ENCODE data around the gene SMCO3. TPM values are rescaled to one million over a fixed set of nuclear protein-coding genes. Genes with fewer than 3 reads are reported as not detected.

SMCO3 gene
- total and polyA plus RNA-seq, 2 donors (not counting 1 experiment from before 2014, with no cell fraction given): not detected

DNA sequence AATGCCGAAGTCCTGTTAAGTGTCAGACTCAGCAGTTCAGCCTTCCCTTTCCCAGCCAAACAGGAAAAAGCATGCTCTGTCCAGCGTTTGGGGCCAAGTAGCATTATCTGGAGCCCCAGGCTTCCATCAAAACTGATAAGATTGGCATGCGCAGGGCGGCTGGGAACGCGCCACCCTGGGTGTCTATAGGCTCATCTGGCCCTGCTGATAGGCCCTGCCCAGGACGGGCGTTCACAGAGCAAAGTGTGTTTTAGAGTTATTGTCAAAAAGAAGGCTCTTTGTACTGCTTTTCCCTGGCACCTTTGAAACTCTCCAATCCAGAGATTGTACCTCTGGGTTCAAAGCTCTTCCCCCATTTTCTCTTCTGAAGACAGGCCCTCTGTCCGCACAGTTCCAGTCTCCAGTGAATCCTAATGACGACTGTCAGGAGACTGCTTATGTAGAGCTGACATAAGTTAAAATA is 29.5 kb upstream of the SMCO3 start, which contains the start of gene ART4:
ART4 (minus strand) TSS at position 102 of the 463 bp plus-strand sequence. CDS start 413 bp downstream, outside the sequence.
- TF ChIP-seq CTCF (IDR thresholded peaks at IDR 0.05) (no peak), EZH2 (IDR thresholded peaks at IDR 0.05; ENCODE audit: borderline replicate concordance, insufficient read depth, low read depth, low read length, poor library complexity, severe bottlenecking) (no peak)
- no peaks in the 10 kb centered on the region for H3K27me3 ChIP-seq (replicated peaks in 1 of 4; ENCODE audit: control extremely low read depth in 1 of 4, control insufficient read depth in 3 of 4, insufficient read depth in 4 of 4, low read length in 3 of 4)
- no peaks in the 10 kb centered on the region for H4K20me1 ChIP-seq (ENCODE audit: control insufficient read depth, insufficient read depth, low read length, poor library complexity, severe bottlenecking)
- H3K9ac ChIP-seq (ENCODE audit: low read length): no peak within 1 kb of the TSS
- no peak within 1 kb of the TSS for H3K4me2 ChIP-seq (replicated peaks; ENCODE audit: low read depth, low read length, poor library complexity, severe bottlenecking)
- H3K9me3 ChIP-seq (ENCODE audit: control extremely low read depth in 1 of 3, control insufficient read depth in 2 of 3, insufficient read depth in 1 of 3, low read length in 2 of 3): no peaks in the 10 kb centered on the region
- intact Hi-C loops (cut with micrococcal nuclease): no loop called here
- peaks cover 9% of the 10 kb centered on the region for H3K27me3 Mint-ChIP-seq
- POLR2A ChIA-PET: no interaction called here
- H3K4me1 Mint-ChIP-seq: peaks cover 9% of the 10 kb centered on the region
- no peak within 1 kb of the TSS for H3K4me3 ChIP-seq (ENCODE audit: control extremely low read depth in 1 of 5, extremely low read depth in 1 of 5, insufficient read depth in 1 of 5, low read depth in 2 of 5, low read length in 4 of 5)
- peaks cover 0 to 4% of the 10 kb centered on the region in 2 donors for H3K4me1 ChIP-seq (ENCODE audit: control insufficient read depth in 2 of 2, insufficient read depth in 2 of 2, low read length in 2 of 2)
- CTCF ChIA-PET: interaction anchor here (1.2 to 7.2 kb wide), 3 partner anchors 9 to 378 kb away, joined by 3 to 192 read pairs (median 4); partner anchors contain the start of gene RERG
- 93% methylated on average over 10 of the region's 10 CpGs for WGBS (ENCODE audit: insufficient coverage)
- H3K36me3 ChIP-seq (replicated peaks in 1 of 2; ENCODE audit: control extremely low read depth in 1 of 2, control insufficient read depth in 1 of 2, extremely low read depth in 1 of 2, insufficient read depth in 2 of 2, low read length in 1 of 2): no peaks in the 10 kb centered on the region
- H2AFZ ChIP-seq (ENCODE audit: insufficient read depth, low read depth, low read length, poor library complexity, severe bottlenecking): no peak within 1 kb of the TSS
- H3K27ac ChIP-seq (ENCODE audit: low read length in 2 of 2): no peak within 1 kb of the TSS
- no peaks in the 10 kb centered on the region for H3K9me3 Mint-ChIP-seq (ENCODE audit: insufficient read depth)
- DNase-seq (no peak), ATAC-seq (ENCODE audit: low read depth) (no peak)
- no peak within 1 kb of the TSS for H3K4me3 Mint-ChIP-seq
- no peaks in the 10 kb centered on the region for H3K79me2 ChIP-seq (ENCODE audit: control insufficient read depth, insufficient read depth, low read length)
- no peak within 1 kb of the TSS for H3K27ac Mint-ChIP-seq

DNA sequence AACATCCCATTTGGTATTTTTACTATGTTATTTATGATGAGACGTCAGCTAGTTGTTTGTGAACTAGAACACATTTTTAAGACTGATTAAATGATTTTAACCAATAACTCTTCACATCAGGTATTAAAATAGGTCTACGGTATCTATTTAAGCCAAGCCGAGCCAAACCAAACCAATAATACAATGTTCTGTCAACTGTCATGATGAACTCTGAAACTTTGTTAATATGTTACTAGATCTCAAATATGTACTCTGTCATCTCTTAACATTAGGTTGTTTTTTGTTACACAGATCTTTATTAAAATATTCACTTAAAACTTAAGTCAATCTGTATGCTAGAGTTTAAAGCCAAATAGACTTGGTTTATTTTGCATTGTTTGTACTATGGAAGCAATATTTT is 28.3 kb upstream of the SMCO3 start:
- Histone ChIP-seq H4K20me1 (ENCODE audit: control insufficient read depth, insufficient read depth, low read length, poor library complexity, severe bottlenecking) (no peaks in the 10 kb centered on the region), H3K27ac (ENCODE audit: low read length in 2 of 2) (no peak overlapping the region), H3K27me3 (replicated peaks in 1 of 4; ENCODE audit: control extremely low read depth in 1 of 4, control insufficient read depth in 3 of 4, insufficient read depth in 4 of 4, low read length in 3 of 4) (no peaks in the 10 kb centered on the region), H3K36me3 (replicated peaks in 1 of 2; ENCODE audit: control extremely low read depth in 1 of 2, control insufficient read depth in 1 of 2, extremely low read depth in 1 of 2, insufficient read depth in 2 of 2, low read length in 1 of 2) (no peaks in the 10 kb centered on the region), H3K4me1 (ENCODE audit: control insufficient read depth in 2 of 2, insufficient read depth in 2 of 2, low read length in 2 of 2) (peaks cover 0 to 4% of the 10 kb centered on the region in 2 donors), H2AFZ (ENCODE audit: insufficient read depth, low read depth, low read length, poor library complexity, severe bottlenecking) (no peak overlapping the region), H3K9ac (ENCODE audit: low read length) (no peak overlapping the region), H3K4me2 (replicated peaks; ENCODE audit: low read depth, low read length, poor library complexity, severe bottlenecking) (no peak overlapping the region), H3K4me3 (ENCODE audit: control extremely low read depth in 1 of 5, extremely low read depth in 1 of 5, insufficient read depth in 1 of 5, low read depth in 2 of 5, low read length in 4 of 5) (no peak overlapping the region), H3K79me2 (ENCODE audit: control insufficient read depth, insufficient read depth, low read length) (no peaks in the 10 kb centered on the region), H3K9me3 (ENCODE audit: control extremely low read depth in 1 of 3, control insufficient read depth in 2 of 3, insufficient read depth in 1 of 3, low read length in 2 of 3) (no peaks in the 10 kb centered on the region)
- Mint-ChIP-seq H3K4me1 (peaks cover 9% of the 10 kb centered on the region), H3K9me3 (ENCODE audit: insufficient read depth) (no peaks in the 10 kb centered on the region), H3K27me3 (peaks cover 12% of the 10 kb centered on the region), H3K27ac (no peak overlapping the region), H3K4me3 (no peak overlapping the region)
- intact Hi-C loops (cut with micrococcal nuclease): no loop called here
- no CpG with 5 or more reads among the region's 3 CpGs for WGBS (ENCODE audit: insufficient coverage)
- TF ChIP-seq EZH2 (IDR thresholded peaks at IDR 0.05; ENCODE audit: borderline replicate concordance, insufficient read depth, low read depth, low read length, poor library complexity, severe bottlenecking) (no peak), CTCF (IDR thresholded peaks at IDR 0.05) (no peak)
- ATAC-seq (ENCODE audit: low read depth): no peak
- ChIA-PET CTCF (interaction anchor here (1.2 to 7.2 kb wide), 3 partner anchors 8 to 153 kb away, joined by 3 to 192 read pairs (median 4); no protein-coding TSS in a partner anchor), POLR2A (no interaction called here)
- no peak for DNase-seq
